Activated naive CD8-positive, alpha-beta T cell treated with anti-CD3 and anti-CD28 coated beads for 36 hours (primary cell): ENCODE results near the gene MROH8. TPM values are rescaled to one million over a fixed set of nuclear protein-coding genes. Genes with fewer than 3 reads are reported as not detected.
A peak's percentile ranks its signal among the peaks of the same experiment; 100 is the strongest.

Source experiments
- DNase-seq: peaks from one replicate; pipeline ENCODE4 v3.0.0; 2021
- H3K27ac Mint-ChIP-seq: one replicate; pipeline ENCODE4 v1.8.0; 2022; ENCODE audit warnings: mild to moderate bottlenecking, moderate library complexity, mixed read lengths
- H3K27me3 Mint-ChIP-seq: one replicate; pipeline ENCODE4 v1.8.0; 2022; ENCODE audit warnings: mild to moderate bottlenecking, mixed read lengths
- H3K36me3 Mint-ChIP-seq: one replicate; pipeline ENCODE4 v1.8.0; 2021; ENCODE audit warnings: mild to moderate bottlenecking, mixed read lengths
- H3K4me1 Mint-ChIP-seq: one replicate; pipeline ENCODE4 v1.8.0; 2021; ENCODE audit warnings: mixed read lengths
- H3K4me3 Mint-ChIP-seq: one replicate; pipeline ENCODE4 v1.8.0; 2022; ENCODE audit warnings: mild to moderate bottlenecking, moderate library complexity, mixed read lengths
- H3K9me3 Mint-ChIP-seq: one replicate; pipeline ENCODE4 v1.8.0; 2022; ENCODE audit warnings: mixed read lengths
- total RNA-seq, 2 experiments: library from RNA; stranded (reverse); gene quantifications; one replicate each; pipeline ENCODE4 v1.2.3, GENCODE V29; 2021

The MROH8 gene
- total RNA-seq, result 1 to 10 TPM; 2.2 to 3.0 TPM

DNA sequence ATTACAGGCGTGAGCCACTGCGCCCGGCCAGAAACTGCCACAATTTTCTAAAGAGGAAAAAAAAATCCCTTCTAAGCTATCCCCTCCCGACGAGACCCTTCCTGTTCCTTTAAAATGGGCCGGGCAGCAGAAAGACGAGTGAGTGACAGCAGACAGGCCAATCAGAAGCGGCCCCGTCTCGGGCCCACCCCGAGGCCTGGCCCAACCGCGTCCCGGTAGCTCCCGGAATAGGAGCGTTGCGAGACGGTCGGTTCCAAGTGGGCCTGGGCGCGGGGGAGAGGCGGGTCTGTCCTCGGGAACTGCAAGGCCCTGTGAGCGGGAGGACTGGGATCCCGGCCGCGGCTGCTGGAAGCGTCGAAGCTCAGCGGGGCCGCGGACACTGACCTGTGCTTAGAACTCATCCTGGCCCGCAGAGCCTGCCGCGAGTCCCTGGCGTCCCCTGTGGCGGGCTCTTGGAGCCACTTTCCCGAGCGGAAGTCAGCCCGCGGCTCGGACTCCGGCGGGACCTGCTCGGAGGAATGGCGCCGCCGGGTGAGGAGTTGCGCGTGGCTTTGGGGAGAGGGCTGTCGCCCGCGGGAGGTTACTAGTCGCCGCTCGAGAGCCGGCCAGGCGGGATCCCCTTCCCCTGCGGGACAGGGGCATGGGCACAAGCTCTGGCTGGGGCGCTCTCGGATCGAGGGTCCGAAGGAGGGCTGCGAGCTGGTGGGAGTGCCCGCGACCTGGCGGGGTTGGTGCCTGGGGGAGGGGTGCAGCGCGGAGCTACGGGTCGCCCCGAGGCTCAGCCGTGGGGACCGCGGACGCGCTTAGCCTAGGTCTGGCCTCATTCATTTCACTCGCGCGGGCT, at the start of gene MROH8, which contains the start of gene RPN2:
Gene MROH8 (minus strand): TSS at position 710 of the 844 bp plus-strand sequence.
Gene RPN2 (plus strand): TSS at position 492 of the 844 bp plus-strand sequence. CDS start 27 bp downstream, at position 519.
- peak; percentile 94 for DNase-seq
- Mint-ChIP-seq H3K4me1 (peaks cover 35% of the 10 kb centered on the region), H3K27ac (peak within 1 kb of the TSS; percentile 94)

DNA sequence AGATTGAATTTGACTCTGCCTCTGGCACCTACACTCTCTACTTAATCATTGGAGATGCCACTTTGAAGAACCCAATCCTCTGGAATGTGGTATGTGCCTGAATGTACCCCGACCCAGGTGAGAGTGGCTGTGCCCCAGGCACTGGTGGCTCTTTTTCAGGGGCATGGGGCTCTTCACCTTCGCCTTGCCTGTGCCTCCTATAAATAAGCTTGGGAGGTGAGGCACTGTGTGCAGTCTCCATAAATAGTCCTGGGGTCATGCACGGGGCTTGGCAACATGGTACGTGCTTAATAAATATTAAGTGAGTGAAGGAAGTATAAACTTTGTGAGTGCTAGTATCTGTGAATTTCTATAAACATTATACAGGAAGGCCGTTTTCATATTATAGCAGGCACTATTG, 49.3 kb upstream of the MROH8 start:
- no peak overlapping the region for H3K4me3 Mint-ChIP-seq
- no peaks in the 10 kb centered on the region for H3K27me3 Mint-ChIP-seq
- no peaks in the 10 kb centered on the region for H3K4me1 Mint-ChIP-seq
- DNase-seq, result no peak
- H3K36me3 Mint-ChIP-seq, result peaks cover 34% of the 10 kb centered on the region
- H3K9me3 Mint-ChIP-seq, result no peaks in the 10 kb centered on the region
- no peak overlapping the region for H3K27ac Mint-ChIP-seq

More for the DNA sequence above, at the start of gene MROH8, which contains the start of gene RPN2:
- Mint-ChIP-seq H3K9me3 (no peaks in the 10 kb centered on the region), H3K4me3 (peak within 1 kb of the TSS; percentile 87), H3K36me3 (peaks cover 16% of the 10 kb centered on the region), H3K27me3 (no peaks in the 10 kb centered on the region)

- no peak overlapping the region for H3K27ac Mint-ChIP-seq
- DNase-seq, result no peak
- H3K4me1 Mint-ChIP-seq, result no peaks in the 10 kb centered on the region
- no peaks in the 10 kb centered on the region for H3K9me3 Mint-ChIP-seq
- H3K27me3 Mint-ChIP-seq, result no peaks in the 10 kb centered on the region
- H3K36me3 Mint-ChIP-seq, result peaks cover 37% of the 10 kb centered on the region
- no peak overlapping the region for H3K4me3 Mint-ChIP-seq
Measured at GRCh38 chr20:37228082-37228481, 48.7 kb upstream of the MROH8 start.

GRCh38 chr20:37226889-37227288, 47.5 kb upstream of the MROH8 start:
- Mint-ChIP-seq H3K9me3 (no peaks in the 10 kb centered on the region), H3K27ac (peak overlapping the region; percentile 35), H3K36me3 (peaks cover 33% of the 10 kb centered on the region), H3K4me1 (no peaks in the 10 kb centered on the region), H3K4me3 (no peak overlapping the region), H3K27me3 (no peaks in the 10 kb centered on the region)
- no peak for DNase-seq

- Mint-ChIP-seq H3K4me3 (no peak overlapping the region), H3K27me3 (no peaks in the 10 kb centered on the region), H3K36me3 (peaks cover 30% of the 10 kb centered on the region), H3K4me1 (no peaks in the 10 kb centered on the region), H3K27ac (no peak overlapping the region), H3K9me3 (no peaks in the 10 kb centered on the region)
- no peak for DNase-seq
Measured at GRCh38 chr20:37225146-37225545, 45.8 kb upstream of the MROH8 start.

- no peaks in the 10 kb centered on the region for H3K9me3 Mint-ChIP-seq
- no peak overlapping the region for H3K4me3 Mint-ChIP-seq
- H3K27ac Mint-ChIP-seq, result no peak overlapping the region
- peaks cover 20% of the 10 kb centered on the region for H3K36me3 Mint-ChIP-seq
- H3K27me3 Mint-ChIP-seq, result no peaks in the 10 kb centered on the region
- no peaks in the 10 kb centered on the region for H3K4me1 Mint-ChIP-seq
- DNase-seq, result no peak
Measured at GRCh38 chr20:37223053-37223452, 43.7 kb upstream of the MROH8 start.

DNA sequence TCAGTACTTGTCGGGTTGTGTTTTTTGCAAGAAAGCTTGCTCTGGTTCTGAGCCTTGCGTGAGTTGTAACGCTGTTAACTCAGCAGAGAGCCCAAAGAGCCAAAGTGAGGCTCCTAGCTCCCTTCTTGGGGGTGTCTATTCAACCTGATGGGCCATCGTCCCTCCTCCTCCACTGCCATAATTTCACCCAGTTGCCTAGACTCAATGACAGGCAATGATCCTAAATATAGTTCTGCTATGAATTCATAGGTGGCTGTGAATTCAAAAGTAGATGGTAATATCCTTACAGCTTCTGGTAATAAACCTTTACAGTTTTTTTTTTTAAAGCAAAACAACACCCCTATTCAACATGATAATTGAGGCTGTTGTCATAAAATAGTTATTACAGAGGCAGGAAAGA, 42.7 kb upstream of the MROH8 start:
- peaks cover 16% of the 10 kb centered on the region for H3K36me3 Mint-ChIP-seq
- no peaks in the 10 kb centered on the region for H3K4me1 Mint-ChIP-seq
- H3K9me3 Mint-ChIP-seq, result no peaks in the 10 kb centered on the region
- DNase-seq, result no peak
- H3K27ac Mint-ChIP-seq, result no peak overlapping the region
- H3K4me3 Mint-ChIP-seq, result no peak overlapping the region
- no peaks in the 10 kb centered on the region for H3K27me3 Mint-ChIP-seq

DNA sequence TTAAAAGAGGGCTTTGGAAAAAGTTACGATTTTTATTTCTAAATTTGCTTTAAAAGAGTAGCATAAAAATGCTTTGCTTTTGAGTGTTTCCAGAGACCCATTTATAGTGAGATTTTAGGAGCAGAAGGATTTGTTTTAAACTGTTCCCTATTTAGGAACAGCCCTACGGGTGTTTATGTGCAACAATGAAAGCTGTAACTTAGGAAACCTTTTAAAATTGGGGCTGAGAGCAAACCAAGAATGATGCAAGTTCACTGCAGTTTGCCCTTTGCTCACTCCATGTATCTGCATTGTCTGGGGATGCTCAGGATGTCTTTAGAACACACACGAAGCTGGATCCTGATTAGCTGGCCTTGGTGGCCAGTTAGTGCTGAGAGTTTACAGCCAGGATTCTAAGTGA, 41.4 kb upstream of the MROH8 start:
- Mint-ChIP-seq H3K4me1 (no peaks in the 10 kb centered on the region), H3K9me3 (no peaks in the 10 kb centered on the region), H3K4me3 (no peak overlapping the region), H3K27me3 (no peaks in the 10 kb centered on the region), H3K36me3 (peaks cover 20% of the 10 kb centered on the region), H3K27ac (no peak overlapping the region)
- DNase-seq, result no peak

- DNase-seq, result no peak
- H3K4me1 Mint-ChIP-seq, result peaks cover 1% of the 10 kb centered on the region
- H3K4me3 Mint-ChIP-seq, result no peak overlapping the region
- H3K27ac Mint-ChIP-seq, result peak overlapping the region; percentile 46
- no peaks in the 10 kb centered on the region for H3K27me3 Mint-ChIP-seq
- peaks cover 22% of the 10 kb centered on the region for H3K36me3 Mint-ChIP-seq
- no peaks in the 10 kb centered on the region for H3K9me3 Mint-ChIP-seq
Measured at GRCh38 chr20:37219751-37220668, 40.7 kb upstream of the MROH8 start.

DNA sequence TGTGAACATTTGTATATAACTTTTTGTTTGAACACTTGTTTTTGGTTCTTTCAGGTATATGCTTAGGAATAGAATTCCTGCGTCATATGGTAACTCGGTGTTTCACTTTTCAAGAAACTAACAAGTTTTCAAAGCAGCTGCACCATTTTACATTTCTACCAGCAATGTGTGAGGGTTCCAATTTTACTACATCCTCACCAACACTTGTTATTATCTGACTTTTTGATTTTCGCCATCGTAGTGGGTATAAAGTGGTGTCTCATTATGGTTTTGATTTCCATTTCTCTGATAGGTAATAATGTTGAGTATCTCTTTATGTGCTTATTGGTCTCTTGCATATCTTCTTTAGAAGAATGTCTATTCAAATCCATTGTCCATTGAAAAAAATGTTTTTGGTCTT, 39.6 kb upstream of the MROH8 start:
- Mint-ChIP-seq H3K4me3 (no peak overlapping the region), H3K9me3 (no peaks in the 10 kb centered on the region), H3K27ac (no peak overlapping the region), H3K4me1 (peaks cover 6% of the 10 kb centered on the region), H3K36me3 (peaks cover 19% of the 10 kb centered on the region), H3K27me3 (no peaks in the 10 kb centered on the region)
- DNase-seq, result no peak

- H3K4me1 Mint-ChIP-seq, result peaks cover 6% of the 10 kb centered on the region
- H3K4me3 Mint-ChIP-seq, result no peak overlapping the region
- no peaks in the 10 kb centered on the region for H3K9me3 Mint-ChIP-seq
- no peak overlapping the region for H3K27ac Mint-ChIP-seq
- H3K27me3 Mint-ChIP-seq, result no peaks in the 10 kb centered on the region
- H3K36me3 Mint-ChIP-seq, result peaks cover 14% of the 10 kb centered on the region
- DNase-seq, result no peak
Measured at GRCh38 chr20:37218441-37218840, 39.1 kb upstream of the MROH8 start.

DNA sequence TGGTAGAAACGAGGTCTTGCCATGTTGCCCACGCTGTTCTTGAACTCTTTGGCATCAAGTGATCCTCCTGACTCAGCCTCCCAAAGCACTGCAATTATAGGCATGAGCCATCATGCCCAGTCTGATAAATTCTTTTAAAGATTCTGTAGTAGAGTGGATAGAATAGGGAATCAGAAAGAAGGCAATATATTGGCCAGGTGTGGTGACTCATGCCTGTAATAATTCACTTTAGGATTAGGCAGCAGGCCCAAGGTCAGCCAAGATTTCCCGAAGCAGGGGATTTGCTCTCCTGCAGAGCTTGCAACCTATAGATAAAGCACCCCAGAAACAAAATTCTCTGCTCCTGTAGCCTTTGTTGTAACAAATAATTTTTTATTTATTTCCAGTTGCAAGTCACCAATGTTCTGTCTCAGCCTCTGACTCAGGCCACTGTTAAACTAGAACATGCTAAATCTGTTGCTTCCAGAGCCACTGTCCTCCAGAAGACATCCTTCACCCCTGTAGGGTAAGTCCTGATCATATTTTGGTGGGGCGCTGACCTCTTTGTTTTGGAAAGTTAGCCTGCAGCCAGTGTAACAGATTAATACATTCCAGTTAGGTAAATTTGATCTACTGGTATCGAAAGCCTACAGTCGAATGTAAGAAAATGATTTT, 30.4 kb upstream of the MROH8 start:
- H3K4me3 Mint-ChIP-seq, result no peak overlapping the region
- H3K27me3 Mint-ChIP-seq, result no peaks in the 10 kb centered on the region
- peaks cover 8% of the 10 kb centered on the region for H3K4me1 Mint-ChIP-seq
- no peak for DNase-seq
- H3K36me3 Mint-ChIP-seq, result peaks cover 14% of the 10 kb centered on the region
- H3K9me3 Mint-ChIP-seq, result no peaks in the 10 kb centered on the region
- H3K27ac Mint-ChIP-seq, result no peak overlapping the region

DNA sequence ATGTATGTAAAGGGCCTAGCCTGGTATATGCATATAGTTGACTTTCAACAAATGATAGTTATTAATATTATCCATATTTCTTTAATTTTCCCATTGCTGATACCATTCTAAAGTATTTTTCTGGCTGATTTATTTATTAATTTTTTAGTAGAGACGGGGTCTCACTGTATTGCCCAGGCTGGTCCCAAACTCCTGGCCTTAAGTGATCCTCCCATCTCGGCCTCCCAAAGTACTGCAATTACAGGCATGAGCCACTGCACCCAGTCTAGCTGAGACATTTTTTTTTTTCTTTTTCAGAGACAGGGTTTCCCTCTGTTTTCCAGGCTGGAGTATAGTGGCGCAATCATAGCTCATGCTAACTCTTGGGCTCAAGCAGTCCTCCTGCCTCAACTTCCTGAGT, 29.8 kb upstream of the MROH8 start:
- Mint-ChIP-seq H3K4me1 (peaks cover 5% of the 10 kb centered on the region), H3K4me3 (no peak overlapping the region), H3K27ac (no peak overlapping the region), H3K9me3 (no peaks in the 10 kb centered on the region), H3K36me3 (peaks cover 17% of the 10 kb centered on the region), H3K27me3 (no peaks in the 10 kb centered on the region)
- DNase-seq, result no peak

GRCh38 chr20:37207171-37207570, 27.8 kb upstream of the MROH8 start:
- H3K4me1 Mint-ChIP-seq, result no peaks in the 10 kb centered on the region
- no peaks in the 10 kb centered on the region for H3K9me3 Mint-ChIP-seq
- H3K36me3 Mint-ChIP-seq, result peaks cover 22% of the 10 kb centered on the region
- no peaks in the 10 kb centered on the region for H3K27me3 Mint-ChIP-seq
- no peak for DNase-seq
- H3K4me3 Mint-ChIP-seq, result no peak overlapping the region
- no peak overlapping the region for H3K27ac Mint-ChIP-seq

DNA sequence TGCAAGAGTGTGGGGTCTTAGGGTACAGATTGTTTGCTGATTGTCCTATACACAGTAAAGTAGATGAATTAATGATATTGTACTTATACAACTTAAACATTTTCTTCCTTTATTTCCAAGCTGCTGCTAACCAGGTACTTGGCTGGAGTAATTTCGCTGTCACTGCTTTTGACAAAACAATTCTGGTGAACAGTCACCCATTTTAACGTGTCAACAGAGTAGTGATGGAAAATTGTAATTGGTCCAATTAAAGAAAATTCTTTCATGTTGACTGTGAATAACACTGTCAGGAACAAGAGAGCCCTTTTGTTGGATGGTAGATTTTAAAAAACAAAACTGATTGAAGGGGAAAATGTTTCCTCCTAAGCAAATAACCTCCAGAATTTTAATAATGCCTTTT, 26.4 kb upstream of the MROH8 start:
- H3K4me3 Mint-ChIP-seq, result no peak overlapping the region
- no peaks in the 10 kb centered on the region for H3K9me3 Mint-ChIP-seq
- H3K4me1 Mint-ChIP-seq, result no peaks in the 10 kb centered on the region
- peaks cover 24% of the 10 kb centered on the region for H3K36me3 Mint-ChIP-seq
- DNase-seq, result no peak
- H3K27ac Mint-ChIP-seq, result no peak overlapping the region
- no peaks in the 10 kb centered on the region for H3K27me3 Mint-ChIP-seq
